SW 1271 (cell line): ENCODE data around the gene IGLL1.

ENCODE experiments used
- DNase-seq, 2 experiments: peaks; one replicate each; lab custom pipeline; 2025; lab: John Stamatoyannopoulos, UW

IGLL1 gene

DNA sequence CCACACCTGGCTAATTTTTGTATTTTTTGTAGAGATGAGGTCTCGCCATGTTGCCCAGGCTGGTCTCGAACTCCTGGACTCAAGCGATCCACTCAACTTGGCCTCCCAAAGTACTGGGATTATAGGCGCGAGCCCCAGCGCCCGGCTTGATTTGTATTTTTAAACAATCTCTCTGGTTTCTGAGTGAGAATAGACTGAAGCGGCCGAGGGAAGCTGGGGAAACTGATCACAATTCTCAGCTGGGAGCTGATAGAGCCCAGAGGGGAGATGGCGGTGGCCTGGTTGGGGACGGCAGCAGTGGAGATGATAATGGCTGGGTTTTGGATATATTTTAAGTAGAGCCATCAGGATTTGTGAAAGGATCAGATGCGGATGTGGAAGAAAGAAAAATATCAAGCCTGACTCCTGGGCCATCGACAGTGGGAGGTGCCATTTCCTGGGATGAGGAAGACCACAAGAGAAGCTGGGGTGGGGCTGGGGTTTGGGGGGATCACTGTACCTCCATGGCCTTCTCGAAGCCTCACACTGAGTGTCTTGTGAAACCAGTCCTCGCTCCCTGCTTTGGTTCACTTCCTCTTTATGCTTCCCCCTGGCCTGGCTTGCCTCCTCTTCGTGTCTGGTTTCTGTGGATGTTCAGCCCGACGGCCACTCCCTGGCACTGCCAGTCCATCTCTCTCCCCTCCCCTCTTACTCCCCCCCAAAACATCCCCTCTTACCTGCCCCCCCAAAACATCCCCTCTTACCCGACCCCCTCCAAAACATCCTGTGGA is 51.9 kb downstream of the IGLL1 start:
- no peak for DNase-seq

DNA sequence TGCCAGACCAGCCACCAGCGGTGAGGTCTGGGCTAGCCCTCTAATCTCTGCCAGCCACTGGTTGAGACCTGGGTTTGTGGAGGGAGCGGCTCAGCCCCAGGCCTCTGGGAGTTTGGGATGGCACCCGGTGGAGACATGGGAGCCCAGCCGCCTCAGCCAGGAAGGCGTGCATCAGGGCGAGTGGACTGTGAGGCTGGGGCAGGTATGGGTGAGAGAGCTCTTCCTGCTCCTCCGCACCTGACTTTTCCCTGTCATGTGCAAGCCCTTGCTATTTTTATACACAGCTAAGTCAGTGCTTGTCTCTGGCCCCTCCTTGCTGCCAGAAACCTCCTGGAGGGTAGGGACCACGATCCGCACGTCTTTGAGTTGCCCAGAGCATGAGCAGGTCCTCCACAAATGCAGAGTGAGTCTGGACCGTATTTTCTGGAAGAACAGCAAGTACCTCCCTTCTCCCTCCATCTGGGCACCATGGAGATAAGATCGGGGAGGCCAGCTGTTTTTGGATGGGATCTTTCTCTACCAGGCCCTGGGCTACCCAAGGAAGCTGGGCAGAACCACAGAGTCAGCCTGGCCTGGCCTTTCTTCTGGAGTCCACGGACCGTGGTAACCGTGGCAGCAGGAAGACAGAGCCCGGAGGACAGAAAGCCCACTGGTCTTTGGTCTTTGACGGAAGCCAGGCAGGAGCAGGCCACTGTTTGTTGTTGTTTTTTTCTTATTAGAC is 53.3 kb downstream of the IGLL1 start:
- DNase-seq = no peak

DNA sequence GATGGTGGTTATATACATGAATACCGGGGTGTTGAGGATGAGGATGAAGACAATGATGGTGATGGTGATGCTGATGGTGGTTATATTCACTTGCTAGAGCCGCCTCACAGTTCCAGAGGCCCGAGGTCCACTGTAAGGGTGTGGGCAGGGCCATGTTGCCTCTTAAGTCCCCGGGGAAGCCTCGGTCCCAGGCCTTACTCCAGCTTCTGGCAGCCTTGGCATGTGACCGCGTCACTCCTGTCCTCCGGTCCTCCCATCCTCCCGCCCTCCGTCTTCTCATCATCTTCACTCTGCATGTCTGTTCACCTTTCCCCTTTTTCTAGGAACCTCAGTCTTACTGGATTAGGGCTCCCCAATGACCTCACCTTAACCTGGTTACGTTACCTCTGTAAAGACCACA is 54.6 kb downstream of the IGLL1 start:
- DNase-seq = no peak

DNA sequence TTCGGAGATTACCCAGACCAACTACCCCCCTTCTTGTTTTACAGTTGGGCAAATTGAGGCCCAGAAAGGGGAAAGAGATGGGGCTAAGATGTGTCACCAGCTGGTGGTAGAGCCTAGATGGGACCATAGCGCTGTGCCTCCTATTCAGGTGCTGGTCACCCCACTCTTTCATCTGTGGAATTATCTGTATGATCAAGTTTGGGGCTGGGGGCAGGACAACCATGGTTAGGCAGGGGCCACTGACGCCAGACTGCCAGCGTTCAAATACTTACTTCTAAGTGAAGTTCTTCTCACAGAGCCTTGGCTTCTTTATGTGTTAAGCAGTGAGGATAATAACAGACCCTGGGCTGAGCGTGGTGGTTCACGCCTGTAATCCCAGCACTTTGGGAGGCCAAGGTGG is 55.9 kb downstream of the IGLL1 start:
- no peak for DNase-seq

DNA sequence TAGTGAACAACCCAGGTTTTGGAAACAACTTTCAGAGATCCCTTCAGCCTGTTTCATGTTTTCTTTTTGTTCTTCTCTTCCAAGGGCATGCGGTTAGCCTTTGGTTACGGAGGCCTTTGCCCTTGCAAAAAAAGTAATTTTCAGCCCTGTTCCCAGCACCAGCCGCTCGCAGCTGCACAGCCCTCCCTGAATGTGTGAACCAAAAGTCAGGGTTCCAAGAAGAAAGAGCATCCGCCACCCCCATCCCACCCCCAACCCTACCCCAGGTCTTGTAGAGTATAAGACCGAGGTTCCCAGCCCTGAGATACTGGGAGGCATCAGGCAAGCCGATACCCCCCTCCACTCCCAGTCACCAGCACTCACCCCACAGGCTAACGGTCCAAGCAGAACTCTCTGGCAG is 56.4 kb downstream of the IGLL1 start:
- no peak for DNase-seq
